HG02678 (cell line): Measurements from ENCODE around the gene UBE4B.

Source experiments
- ATAC-seq: cut with Tn5 transposase; IDR thresholded peaks from one replicate; pipeline ENCODE4 v1.9.1; 2021; ENCODE audit warnings: mild to moderate bottlenecking, moderate library complexity; ENCODE audit not compliant: unreplicated experiment

UBE4B gene

GRCh38 chr1:10108948-10109708 lies 76.4 kb downstream of the UBE4B start:
- no peak for ATAC-seq

GRCh38 chr1:10113501-10113900 lies 80.7 kb downstream of the UBE4B start:
- no peak for ATAC-seq

DNA sequence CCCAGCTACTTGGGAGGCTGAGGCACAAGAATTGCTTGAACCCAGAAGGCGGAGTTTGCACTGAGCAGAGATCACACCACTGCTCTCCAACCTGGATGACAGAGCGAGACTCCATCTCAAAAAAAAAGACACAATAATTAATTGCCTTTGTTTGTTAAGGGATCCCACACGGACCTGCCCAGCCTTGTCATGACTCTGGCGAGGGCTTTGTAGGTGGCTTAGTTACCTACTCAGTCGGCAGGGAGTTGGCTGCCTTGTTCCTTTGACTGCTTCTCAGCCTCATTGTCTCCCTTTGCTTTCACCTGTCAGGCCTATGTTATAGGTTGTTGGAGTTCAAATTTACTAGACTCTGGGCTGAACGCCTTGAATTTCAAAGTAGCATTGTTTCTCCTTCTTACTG lies 82.0 kb downstream of the UBE4B start:
- ATAC-seq = no peak

DNA sequence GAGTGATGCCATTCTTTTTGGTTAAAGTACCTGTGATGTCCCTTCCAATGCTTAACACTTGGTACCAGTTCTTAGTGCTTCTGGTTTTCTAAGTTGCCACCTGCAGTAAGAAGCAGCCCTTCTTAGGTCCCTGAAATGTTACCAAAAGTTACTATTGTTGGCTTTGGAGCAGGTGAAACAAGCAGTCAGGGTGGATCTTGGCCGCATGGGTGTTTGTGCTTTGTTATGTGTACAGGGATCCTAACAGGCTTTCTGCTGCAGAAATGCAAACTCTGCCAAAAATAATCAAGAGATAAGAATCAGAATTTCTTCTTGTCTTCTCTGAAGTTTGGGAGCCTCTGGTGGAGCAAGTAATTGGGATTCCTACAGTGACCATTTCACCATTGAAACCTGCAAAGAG lies 84.4 kb downstream of the UBE4B start:
- ATAC-seq = no peak

DNA sequence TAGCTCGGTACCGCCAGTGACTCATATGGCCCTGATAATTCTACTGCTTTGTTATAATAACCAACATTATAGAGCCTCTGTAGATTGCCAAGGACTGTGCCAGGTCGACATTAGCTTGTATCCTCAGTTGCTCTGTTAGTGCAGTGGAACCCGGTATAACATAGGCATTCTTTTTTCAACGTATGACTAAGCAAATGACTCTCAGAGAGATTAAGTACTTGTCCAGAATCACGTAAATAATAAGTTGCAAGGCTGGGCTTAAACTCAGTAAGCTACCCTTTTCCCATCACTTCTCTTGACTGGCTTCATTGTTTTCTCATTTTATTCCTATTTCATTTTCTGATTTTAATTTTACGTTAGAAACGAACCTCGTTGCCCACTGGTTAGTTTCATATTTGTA lies 85.1 kb downstream of the UBE4B start:
- ATAC-seq = no peak

DNA sequence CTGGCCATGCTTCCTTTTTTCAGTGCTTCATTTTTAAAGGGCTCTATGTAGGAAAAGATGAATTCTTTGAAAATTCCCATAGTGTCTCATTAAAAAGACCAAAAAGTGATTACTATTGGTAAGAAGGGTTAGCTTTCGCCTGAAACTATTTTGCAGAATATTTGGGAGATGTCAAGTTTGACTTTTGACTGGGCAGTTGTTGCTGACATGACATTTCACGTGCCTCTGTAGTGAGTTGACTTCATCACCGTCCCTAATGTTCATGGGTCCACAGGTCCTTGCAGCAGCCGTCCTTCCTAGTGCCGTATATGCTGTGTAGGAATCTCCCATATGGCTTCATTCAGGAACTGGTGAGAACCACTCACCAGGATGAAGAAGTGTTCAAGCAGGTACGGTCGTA lies 88.9 kb downstream of the UBE4B start:
- ATAC-seq = no peak

- no peak for ATAC-seq
Observed at GRCh38 chr1:10122926-10123325, 90.2 kb downstream of the UBE4B start.

DNA sequence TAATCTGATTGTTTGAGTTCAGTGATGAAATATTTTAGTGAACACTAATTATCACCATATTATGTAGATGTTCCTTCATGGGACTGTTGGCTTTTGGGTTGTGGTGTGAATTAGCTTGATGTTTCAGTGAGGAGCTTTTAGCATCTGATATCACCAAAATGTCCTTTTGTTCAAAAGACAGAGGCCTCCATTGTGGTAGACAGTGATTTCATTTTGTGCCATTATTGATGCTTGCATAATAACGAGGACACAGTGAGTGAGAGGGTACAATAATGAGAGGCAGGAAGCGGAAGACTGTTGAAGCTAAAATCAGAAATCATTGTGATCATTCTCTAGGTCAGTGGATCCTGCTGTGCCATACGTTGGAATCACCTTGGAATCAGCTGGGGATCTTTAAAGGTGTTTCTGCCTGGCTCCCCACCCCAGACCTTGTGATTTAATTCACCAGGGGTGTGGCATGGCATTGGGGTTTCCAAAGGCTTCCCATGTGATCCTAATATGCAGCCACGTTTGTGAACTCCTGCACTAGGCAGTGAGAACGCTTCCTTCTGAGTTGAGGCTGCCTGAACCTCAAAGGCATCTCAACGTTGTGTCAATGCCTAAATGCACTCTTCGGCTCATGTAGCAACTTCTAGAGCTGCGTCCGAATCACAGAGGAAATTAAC lies 95.5 kb downstream of the UBE4B start:
- no peak for ATAC-seq

DNA sequence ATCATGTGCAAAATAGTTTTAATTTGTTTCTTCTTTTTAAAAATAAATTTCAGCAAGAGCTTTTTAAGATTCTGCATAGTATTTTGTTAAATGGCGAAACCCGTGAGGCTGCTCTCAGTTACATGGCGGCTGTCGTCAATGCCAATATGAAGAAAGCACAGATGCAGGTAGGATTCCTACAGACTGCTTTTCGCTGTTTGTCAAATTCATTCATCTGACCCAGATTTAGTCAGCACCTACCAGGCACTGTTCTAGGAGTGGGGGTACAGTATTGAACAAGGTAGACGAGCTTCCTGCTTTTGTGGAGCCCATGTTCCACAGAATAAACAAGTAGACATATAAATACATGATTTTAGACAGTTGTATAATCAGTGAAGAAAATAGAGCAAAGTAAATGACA lies 99.6 kb downstream of the UBE4B start:
- no peak for ATAC-seq

- no peak for ATAC-seq
Observed at GRCh38 chr1:10132852-10133251, 100.1 kb downstream of the UBE4B start.

DNA sequence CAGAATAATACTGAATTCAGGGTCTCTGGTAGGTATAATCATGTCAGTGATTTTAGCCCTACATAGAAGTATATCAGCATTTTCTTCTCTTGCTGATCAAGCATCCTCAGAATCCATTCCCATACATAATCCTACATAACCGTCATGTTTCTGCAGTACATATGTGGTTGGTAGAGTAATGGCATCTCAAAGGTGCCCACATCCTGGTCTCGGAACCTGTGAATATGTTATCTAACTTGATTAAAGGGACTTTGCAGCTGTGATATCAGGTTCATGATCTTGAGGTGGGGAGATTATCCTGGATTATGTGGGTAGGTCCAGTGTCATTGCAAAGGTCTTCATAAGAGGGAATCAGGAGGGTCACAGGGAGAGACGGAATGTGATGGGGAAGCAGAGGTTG lies 108.2 kb downstream of the UBE4B start:
- no peak for ATAC-seq

GRCh38 chr1:10143961-10144485 lies 111.3 kb downstream of the UBE4B start:
- no peak for ATAC-seq

- no peak for ATAC-seq
Observed at GRCh38 chr1:10146391-10146790, 113.6 kb downstream of the UBE4B start.

DNA sequence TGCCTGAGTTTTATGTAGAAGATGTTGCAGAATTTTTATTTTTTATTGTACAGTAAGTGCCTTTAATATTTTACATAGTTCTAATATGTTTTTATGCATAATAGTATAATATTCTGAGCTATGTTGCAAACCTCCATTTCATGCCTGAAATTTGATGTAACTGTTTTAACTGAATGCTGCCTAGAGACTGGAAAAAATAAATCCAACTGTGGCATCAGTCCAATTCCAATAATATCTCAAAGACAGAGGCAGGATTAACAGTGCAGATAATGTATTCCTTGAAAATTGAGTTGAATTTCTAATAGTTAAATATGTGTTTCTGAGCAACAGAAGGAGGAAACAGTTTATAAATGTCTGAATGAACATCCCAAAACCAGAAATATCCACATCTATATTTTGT lies 116.5 kb downstream of the UBE4B start:
- ATAC-seq = no peak

DNA sequence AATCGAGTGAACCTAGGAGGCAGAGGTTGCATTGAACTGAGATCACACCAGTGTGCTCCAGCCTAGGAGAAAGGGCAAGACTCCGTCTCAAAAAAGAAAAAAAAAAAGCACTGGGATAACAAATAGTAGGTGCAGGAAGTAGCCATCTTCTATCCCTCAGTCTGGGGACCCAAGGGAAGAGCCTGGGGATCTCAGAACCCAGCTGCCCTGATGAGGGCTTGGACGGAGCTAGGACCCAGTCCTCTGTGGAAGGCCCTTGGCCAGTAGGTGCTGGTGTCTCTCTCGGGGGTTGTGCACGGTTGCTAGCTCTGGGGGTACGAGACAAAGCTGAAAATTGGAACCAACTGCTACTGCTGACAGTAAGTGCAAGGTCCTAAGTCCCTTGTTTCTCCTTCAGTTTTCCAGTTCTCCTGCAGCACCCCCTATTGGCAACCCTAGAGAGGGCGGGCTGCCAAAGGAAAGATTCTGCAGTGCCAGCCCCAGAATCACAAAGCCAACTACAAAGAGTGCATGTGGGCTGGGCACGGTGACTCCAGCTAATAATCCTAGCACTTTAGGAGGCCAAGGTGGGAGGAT lies 120.0 kb downstream of the UBE4B start:
- no peak for ATAC-seq

DNA sequence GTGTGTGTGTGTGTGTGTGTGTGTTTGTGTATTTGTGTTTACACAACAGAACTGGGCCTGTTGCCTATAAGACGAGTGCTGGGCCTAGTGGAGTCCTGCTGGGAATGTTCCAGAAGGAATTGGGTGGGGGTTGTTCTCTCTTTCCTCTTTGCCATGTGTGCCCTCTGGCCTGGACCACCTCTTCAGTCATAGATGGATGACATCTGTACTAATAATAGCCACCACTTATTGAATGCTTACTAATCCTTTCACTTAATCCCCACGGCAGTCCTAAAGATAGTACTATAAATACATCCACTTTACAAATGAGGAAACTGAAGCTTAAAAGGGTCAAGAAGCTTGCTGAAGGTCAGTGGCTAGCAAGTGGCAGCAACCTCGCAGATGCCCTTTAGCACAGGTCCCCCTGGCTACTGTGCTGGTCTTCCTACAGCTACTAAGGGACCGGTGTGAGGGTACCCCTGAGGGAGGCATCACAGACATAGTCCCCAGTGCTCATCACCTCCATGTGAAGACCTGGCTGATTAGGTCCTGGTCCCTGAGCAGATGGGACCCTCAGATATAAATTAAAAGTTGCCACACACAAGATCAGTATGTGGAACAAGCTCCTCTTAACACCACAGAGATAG lies 122.4 kb downstream of the UBE4B start:
- ATAC-seq = no peak

GRCh38 chr1:10160173-10160572 lies 127.4 kb downstream of the UBE4B start:
- no peak for ATAC-seq

DNA sequence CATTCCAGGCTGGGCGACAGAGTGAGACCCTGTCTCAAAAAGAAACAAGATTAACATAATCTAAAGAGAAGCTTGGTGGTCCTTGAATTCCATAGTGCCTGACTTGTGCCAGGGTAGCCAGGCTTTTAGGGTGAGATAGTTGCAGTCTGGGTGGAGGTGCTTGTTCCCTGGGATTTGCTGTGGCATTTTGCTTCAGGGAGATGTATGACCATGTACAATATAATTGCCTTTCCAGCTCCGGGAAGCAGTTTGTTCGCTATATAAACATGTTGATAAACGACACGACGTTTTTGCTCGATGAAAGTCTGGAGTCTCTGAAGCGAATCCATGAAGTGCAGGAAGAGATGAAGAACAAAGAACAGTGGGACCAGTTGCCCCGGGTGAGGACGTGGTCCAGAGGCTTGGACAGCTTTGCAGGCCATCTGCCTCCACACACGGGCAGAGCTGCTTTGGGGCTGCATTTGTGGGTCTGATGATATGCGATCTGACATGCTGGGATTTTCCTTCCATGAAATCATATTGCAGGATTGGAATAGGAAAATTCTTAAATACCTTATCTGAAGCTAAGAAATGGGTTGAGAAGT lies 128.2 kb downstream of the UBE4B start:
- no peak for ATAC-seq

- ATAC-seq = no peak
Observed at GRCh38 chr1:10161541-10162290, 129.0 kb downstream of the UBE4B start.

DNA sequence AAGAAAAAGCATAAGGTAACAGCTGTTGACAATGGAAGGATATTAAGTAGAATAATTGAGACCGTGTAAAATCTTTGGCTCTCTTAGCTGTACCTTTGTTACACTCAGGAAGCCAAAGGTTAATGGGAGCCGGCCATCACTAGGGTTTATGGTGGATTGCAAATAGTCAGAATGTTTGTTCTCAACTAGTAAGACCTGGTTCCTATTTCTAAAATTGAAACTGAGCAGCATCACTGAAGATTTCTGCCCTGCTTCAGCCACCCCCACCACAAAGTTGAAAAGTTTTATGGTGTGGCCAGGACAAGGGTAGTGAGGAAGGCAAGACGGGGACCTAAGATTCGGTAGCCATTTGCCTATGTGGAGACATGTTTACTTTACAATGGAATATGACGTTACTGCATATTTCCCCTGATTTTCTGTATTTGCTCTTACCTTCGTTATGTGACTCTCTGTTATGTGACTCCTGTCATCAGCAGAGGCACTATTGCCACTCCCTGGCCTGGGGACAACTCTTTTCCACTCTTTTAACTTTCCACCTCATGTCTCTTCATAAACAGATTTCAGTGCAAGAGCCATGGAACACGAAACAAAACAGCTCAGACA lies 136.3 kb downstream of the UBE4B start:
- ATAC-seq = no peak
